Measurements from ENCODE around the gene SRPRB.

DNA sequence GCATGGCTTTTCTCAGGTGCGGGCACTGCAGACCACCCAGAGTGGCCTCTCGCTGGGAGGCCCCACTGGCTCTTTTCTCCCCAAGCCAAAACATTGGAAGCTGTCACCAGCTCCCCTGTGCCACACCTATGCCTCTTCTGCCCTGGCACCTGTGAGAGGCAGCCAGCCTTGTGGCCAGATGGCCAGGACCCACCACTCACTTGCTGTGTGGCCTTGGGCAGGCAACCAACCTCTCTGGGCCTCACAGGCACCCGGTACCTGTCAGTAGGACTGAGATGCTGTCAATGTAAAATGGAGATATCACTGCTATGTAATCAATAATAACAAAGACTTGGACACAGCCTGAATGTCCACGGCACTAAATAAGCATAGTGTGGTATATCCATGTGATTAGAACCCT, 36.5 kb downstream of the SRPRB start:
- TF ChIP-seq EZH2 (IDR thresholded peaks at IDR 0.05; ENCODE audit: borderline replicate concordance, low read depth, low read length, severe bottlenecking) (no peak), POLR2AphosphoS5 (IDR thresholded peaks at IDR 0.05; ENCODE audit: insufficient read depth, low read depth, low read length) (no peak), CTCF (IDR thresholded peaks at IDR 0.05; ENCODE audit: extremely low read depth in 1 of 2, insufficient read depth in 1 of 2, low read depth in 1 of 2, low read length in 2 of 2) (no peak), POLR2A (IDR thresholded peaks at IDR 0.05; ENCODE audit: low read depth, low read length) (no peak), MAX (IDR thresholded peaks at IDR 0.05; ENCODE audit: insufficient read depth, insufficient read length) (no peak)
